ENCODE results near the gene CNTNAP4.

The CNTNAP4 gene

GRCh38 chr16:76309639-76310335 is 32.6 kb downstream of the CNTNAP4 start:
- peak in 1 of 3 donors; percentile 3 for DNase-seq

GRCh38 chr16:76311260-76311659 is 34.1 kb downstream of the CNTNAP4 start:
- DNase-seq: no peak

GRCh38 chr16:76318565-76318964 is 41.4 kb downstream of the CNTNAP4 start:
- DNase-seq: no peak

- DNase-seq: no peak
Observed at GRCh38 chr16:76329106-76329505, 51.9 kb downstream of the CNTNAP4 start.

GRCh38 chr16:76335180-76335974 is 58.2 kb downstream of the CNTNAP4 start:
- no peak for DNase-seq

DNA sequence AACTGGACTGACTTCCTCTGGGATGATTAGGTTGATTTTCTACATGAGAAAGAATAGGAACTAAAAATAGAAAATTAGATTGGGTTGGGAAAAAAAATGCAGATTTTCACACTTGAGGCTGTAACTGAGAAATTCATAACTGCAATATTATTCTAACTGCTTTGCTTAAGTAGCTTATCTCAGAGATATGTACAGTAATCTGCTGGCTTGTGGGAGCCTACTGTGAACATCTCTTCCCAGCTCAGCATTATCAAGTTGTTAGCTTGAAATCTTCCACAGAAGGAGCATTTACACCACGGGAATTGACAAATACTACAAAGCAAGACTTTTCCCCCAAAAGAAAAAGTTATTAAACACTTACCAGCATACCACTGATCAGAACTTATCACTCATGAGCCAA is 58.9 kb downstream of the CNTNAP4 start:
- no peak for DNase-seq

DNA sequence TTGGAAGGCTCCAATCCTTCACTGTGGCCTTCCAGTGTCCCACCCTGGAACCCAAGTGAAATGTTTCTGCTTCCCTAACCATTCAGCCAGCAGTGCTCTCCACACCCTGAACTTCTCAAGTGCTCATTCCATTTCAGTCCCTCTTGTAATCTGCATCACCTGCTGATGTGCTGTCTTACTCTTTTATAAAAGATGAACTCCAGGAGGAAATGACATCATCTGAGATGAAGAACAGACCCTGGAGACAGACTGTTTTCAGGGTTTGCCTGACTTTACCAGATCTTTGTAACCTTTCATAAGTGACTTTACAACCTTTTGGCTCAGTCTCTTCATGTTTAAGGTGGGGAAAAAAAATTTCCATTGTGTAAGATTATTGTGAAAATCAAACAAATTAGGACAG is 61.3 kb downstream of the CNTNAP4 start:
- DNase-seq: no peak

GRCh38 chr16:76343769-76344168 is 66.6 kb downstream of the CNTNAP4 start:
- no peak for DNase-seq

DNA sequence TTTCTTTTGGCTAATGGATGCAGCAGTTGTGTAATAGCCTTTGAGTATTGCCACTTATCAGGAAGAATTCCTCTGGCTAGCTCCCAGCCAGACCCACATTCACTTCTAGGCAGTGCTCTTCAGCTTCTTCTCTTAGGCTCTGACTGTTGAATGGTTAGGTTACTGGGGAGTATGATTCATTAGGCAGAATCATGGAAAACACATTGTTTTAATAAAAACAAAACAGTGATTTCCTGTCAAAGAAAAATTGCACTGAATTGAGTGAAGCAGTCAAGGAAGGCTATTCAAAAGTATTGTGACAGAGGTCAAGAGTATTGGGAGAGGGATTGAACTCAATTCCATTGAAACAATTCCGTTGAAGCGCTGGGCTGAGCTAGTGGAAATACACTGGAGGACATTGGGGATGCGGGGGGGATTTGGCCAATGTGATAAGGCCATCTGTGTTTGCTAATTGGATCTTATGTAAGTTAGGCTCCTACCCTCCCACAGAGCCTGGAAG is 68.0 kb downstream of the CNTNAP4 start:
- DNase-seq: no peak

- DNase-seq: no peak
Observed at GRCh38 chr16:76346210-76346609, 69.0 kb downstream of the CNTNAP4 start.

DNA sequence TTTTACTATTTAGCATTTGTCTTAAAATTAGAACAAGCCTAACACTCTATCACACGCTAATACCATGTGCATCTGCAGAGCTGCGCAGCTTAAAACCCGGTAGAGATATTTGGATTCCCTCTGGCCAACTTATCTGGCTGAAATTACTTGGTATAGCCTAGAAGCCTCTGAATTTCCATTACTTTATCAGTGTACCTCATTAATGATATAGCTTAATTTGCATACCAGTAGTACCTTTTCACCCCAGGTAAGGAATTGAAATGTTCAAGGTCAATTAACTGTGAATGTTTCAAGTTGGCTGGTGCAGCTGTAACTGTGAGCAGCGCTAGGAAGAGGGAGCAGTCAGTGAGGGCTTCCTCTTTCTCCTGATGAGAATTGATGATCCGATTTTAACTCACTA is 74.2 kb downstream of the CNTNAP4 start:
- DNase-seq: no peak

DNA sequence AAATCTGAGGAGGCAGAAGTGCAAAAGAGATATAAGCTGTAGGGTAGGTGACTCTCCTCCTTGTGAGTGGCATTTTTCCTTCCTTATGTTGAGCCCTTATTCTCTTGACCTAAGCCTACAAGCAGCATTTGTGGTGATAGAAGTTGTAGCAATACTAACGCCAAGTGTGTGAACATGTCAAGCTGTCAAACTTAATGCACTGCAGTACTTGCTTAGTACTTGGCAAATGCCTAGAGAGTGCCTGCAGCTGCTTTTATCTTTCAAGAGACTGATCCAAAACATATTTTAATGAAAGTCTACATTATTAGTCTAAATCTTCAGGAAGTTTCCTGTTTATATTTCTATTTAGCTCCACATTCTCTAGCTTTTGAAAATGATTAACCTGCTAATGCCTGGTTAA is 83.2 kb downstream of the CNTNAP4 start:
- no peak for DNase-seq

DNA sequence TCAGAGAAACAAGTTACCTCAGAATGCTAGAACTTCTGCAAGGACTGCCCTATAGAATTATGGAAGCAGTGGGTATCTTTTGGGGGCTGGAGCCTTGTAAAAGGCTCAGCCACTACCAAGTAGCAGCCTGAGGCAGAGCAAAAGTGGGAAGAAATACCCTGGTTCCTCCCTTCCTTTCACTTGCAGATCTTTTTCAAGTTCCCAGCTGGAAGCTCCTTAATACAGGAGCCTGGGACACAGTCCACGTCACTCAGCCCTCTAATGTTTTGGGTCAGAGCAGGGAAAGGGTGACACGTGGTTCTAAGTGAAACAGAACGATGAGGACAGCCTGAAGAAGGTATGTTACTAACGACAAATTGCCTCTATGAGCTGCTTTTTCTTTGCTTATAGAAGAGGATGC is 93.1 kb downstream of the CNTNAP4 start:
- DNase-seq: no peak

GRCh38 chr16:76371441-76371840 is 94.2 kb downstream of the CNTNAP4 start:
- DNase-seq: no peak

- DNase-seq: no peak
Observed at GRCh38 chr16:76373998-76374397, 96.8 kb downstream of the CNTNAP4 start.

DNA sequence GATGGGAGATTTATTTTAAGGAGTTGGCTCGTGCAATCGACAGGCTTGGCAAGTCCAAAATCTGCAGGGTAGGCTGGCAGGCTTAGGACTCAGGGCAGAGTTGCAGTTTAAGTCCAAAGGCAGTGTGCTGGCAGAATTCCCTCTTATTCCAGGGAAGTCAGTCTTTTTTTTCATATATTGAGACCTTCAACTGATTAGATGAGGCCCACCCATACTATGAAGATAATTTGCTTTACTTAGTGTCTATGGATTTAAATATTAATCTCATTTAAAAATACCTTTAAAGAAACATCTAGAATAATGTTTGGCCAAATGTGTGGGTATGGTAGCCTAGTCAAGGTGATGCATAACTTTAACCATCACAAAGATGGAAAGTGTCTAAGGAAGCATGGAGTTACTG is 99.8 kb downstream of the CNTNAP4 start:
- DNase-seq: no peak

DNA sequence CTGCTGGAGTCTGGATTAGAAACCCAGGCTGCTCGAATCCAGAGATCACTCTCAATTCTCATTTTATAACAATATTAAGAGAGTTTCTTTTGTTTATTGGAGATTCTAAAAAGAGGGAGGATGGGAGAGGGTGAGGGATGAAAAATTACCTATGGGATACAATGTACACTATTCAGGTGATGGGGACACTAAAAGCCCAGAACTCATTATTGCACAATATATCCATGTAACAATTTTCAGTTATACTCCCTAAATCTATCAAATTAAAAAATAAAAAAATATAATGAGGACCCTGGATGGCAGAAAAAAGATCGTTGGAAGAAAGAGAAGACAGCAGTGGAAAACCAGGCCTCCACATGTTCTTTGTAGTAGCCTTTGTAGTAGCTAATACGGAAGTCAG is 100.8 kb downstream of the CNTNAP4 start:
- no peak for DNase-seq

GRCh38 chr16:76381096-76381495 is 103.9 kb downstream of the CNTNAP4 start:
- no peak for DNase-seq

- no peak for DNase-seq
Observed at GRCh38 chr16:76385601-76386230, 108.5 kb downstream of the CNTNAP4 start.

DNA sequence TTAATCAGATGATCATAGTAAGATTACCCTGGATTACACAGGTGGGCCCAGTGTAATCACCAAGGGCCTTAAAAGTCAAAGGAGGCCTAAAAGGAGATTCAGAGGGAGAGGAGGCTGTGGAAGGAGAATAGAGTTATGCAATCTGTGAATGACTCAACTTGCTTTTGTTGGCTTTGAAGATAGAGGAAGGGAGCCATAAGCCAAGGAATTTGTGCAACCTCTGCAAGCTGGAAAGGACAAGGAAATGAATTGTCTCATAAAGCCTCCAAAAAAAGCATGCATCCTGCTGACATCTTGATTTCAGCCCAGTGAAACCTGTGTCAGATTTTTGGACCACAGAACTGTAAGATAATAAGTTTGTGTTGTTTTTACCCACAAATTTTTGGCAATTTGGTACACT is 109.6 kb downstream of the CNTNAP4 start:
- DNase-seq: peak; percentile 0 to 30 (median 17)

- DNase-seq: peak in 1 of 3 donors; percentile 1
Observed at GRCh38 chr16:76387994-76388393, 110.8 kb downstream of the CNTNAP4 start.

DNA sequence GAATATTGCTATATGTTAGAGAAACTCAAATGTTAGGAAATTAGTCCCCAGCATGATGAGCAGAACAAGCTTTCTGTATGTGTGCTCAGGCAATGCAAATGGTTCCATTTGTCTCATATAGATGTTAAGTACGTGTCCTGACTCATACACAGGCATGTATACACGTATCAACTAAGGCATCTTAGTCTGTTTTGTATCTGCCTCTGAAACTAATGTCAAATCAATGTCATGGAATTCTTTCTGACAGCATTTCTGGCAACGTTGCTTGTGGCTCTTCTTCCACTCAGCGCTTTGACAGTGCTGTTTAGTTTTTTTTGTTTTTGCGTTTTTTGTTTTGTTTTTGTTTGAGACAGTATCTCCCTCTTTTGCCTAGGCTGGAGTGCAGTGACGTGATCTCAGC is 111.9 kb downstream of the CNTNAP4 start:
- DNase-seq: no peak

GRCh38 chr16:76390476-76390875 is 113.3 kb downstream of the CNTNAP4 start:
- DNase-seq: no peak

DNA sequence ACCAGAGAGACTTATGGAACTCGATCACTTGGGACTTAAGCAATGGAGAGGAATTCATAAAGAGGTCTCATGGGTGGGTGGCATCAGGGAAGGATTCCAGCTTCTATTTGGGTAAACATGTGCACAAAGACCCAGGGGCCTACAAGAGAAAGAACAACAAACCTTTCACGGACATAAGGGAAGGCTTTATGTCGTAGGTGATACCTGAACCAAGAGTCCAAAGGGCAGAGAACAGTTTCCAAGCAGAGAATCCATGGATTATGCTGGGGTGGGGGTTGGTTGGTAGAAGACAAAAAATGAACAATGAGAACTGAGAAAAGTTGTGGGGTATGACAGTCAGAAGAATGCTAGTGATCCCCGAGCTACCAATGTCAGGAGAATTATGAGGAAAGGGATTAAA is 119.8 kb downstream of the CNTNAP4 start:
- no peak for DNase-seq

Measured in suppressor macrophage treated with lipopolysaccharide for 1 hour (primary cell).